ENCODE results near the gene RNF186. TPM values are rescaled to one million over a fixed set of nuclear protein-coding genes. Genes with fewer than 3 reads are reported as not detected.

RNF186 gene
- polyA plus RNA-seq, 2 donors = 0.06 TPM; not detected in 1

GRCh38 chr1:19785660-19786059 lies 29.4 kb downstream of the RNF186 start:
- Histone ChIP-seq H3K9me3 (ENCODE audit: control insufficient read depth in 2 of 2, insufficient read depth in 1 of 2, low read depth in 1 of 2, low read length in 1 of 2) (no peaks in the 10 kb centered on the region), H3K4me3 (ENCODE audit: low read depth in 1 of 2, low read length in 2 of 2) (no peak overlapping the region), H3K4me1 (ENCODE audit: control insufficient read depth in 2 of 2, insufficient read depth in 2 of 2, low read length in 1 of 2) (peaks cover 2 to 4% of the 10 kb centered on the region in 2 donors), H3K27ac (ENCODE audit: low read depth in 2 of 2, low read length in 1 of 2) (peak overlapping the region in 1 of 2 donors; percentile 9), H3K36me3 (ENCODE audit: control insufficient read depth in 2 of 2, insufficient read depth in 2 of 2, low read length in 1 of 2) (peaks cover 5 to 7% of the 10 kb centered on the region in 2 donors), H3K27me3 (ENCODE audit: control insufficient read depth in 1 of 2, insufficient read depth in 2 of 2, low read length in 2 of 2) (no peaks in the 10 kb centered on the region)
- WGBS, 2 donors = 72% methylated on average over 4 of the region's 4 CpGs

GRCh38 chr1:19780267-19780877 lies 34.7 kb downstream of the RNF186 start:
- Histone ChIP-seq H3K9me3 (ENCODE audit: control insufficient read depth in 2 of 2, insufficient read depth in 1 of 2, low read depth in 1 of 2, low read length in 1 of 2) (no peaks in the 10 kb centered on the region), H3K4me1 (ENCODE audit: control insufficient read depth in 2 of 2, insufficient read depth in 2 of 2, low read length in 1 of 2) (no peaks in the 10 kb centered on the region), H3K27me3 (ENCODE audit: control insufficient read depth in 1 of 2, insufficient read depth in 2 of 2, low read length in 2 of 2) (no peaks in the 10 kb centered on the region), H3K36me3 (ENCODE audit: control insufficient read depth in 2 of 2, insufficient read depth in 2 of 2, low read length in 1 of 2) (peaks cover 5 to 26% of the 10 kb centered on the region in 2 donors), H3K4me3 (ENCODE audit: low read depth in 1 of 2, low read length in 2 of 2) (no peak overlapping the region), H3K27ac (ENCODE audit: low read depth in 2 of 2, low read length in 1 of 2) (no peak overlapping the region)
- 88 to 93% methylated on average over 11 of the region's 11 CpGs for WGBS, 2 donors

DNA sequence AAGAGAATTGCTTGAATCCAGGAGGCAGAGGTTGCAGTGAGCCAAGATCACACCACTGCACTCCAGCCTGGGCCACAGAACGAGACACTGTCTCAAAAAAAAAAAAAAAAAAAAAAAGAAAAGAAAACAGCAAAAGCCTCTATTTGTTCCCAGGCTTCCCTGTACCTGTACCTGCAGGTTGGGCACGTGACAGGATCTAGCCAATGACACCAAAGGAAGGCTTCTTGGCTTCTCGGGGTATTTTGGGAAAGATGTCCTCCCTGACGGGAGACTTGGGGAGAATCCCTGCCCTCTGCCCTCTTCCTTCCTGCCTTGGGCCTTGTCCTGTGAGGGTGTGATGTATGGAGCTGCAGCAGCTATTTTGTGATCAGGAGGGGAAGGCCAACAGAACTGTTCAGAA lies 38.1 kb downstream of the RNF186 start:
- 95 to 100% methylated on average over 4 of the region's 4 CpGs for WGBS, 2 donors
- H3K4me3 ChIP-seq (ENCODE audit: low read depth in 1 of 2, low read length in 2 of 2) = no peak overlapping the region
- H3K36me3 ChIP-seq (ENCODE audit: control insufficient read depth in 2 of 2, insufficient read depth in 2 of 2, low read length in 1 of 2) = peaks cover 0 to 37% of the 10 kb centered on the region in 2 donors
- H3K27me3 ChIP-seq (ENCODE audit: control insufficient read depth in 1 of 2, insufficient read depth in 2 of 2, low read length in 2 of 2) = no peaks in the 10 kb centered on the region
- no peaks in the 10 kb centered on the region for H3K4me1 ChIP-seq (ENCODE audit: control insufficient read depth in 2 of 2, insufficient read depth in 2 of 2, low read length in 1 of 2)
- no peak overlapping the region for H3K27ac ChIP-seq (ENCODE audit: low read depth in 2 of 2, low read length in 1 of 2)
- no peaks in the 10 kb centered on the region for H3K9me3 ChIP-seq (ENCODE audit: control insufficient read depth in 2 of 2, insufficient read depth in 1 of 2, low read depth in 1 of 2, low read length in 1 of 2)

- Histone ChIP-seq H3K27me3 (ENCODE audit: control insufficient read depth in 1 of 2, insufficient read depth in 2 of 2, low read length in 2 of 2) (no peaks in the 10 kb centered on the region), H3K9me3 (ENCODE audit: control insufficient read depth in 2 of 2, insufficient read depth in 1 of 2, low read depth in 1 of 2, low read length in 1 of 2) (no peaks in the 10 kb centered on the region), H3K4me3 (ENCODE audit: low read depth in 1 of 2, low read length in 2 of 2) (no peak overlapping the region), H3K36me3 (ENCODE audit: control insufficient read depth in 2 of 2, insufficient read depth in 2 of 2, low read length in 1 of 2) (peaks cover 0 to 39% of the 10 kb centered on the region in 2 donors), H3K27ac (ENCODE audit: low read depth in 2 of 2, low read length in 1 of 2) (no peak overlapping the region), H3K4me1 (ENCODE audit: control insufficient read depth in 2 of 2, insufficient read depth in 2 of 2, low read length in 1 of 2) (no peaks in the 10 kb centered on the region)
- 92 to 95% methylated on average over 5 of the region's 5 CpGs for WGBS, 2 donors
Observed at GRCh38 chr1:19776287-19776686, 38.8 kb downstream of the RNF186 start.

GRCh38 chr1:19775831-19776230 lies 39.3 kb downstream of the RNF186 start:
- H3K36me3 ChIP-seq (ENCODE audit: control insufficient read depth in 2 of 2, insufficient read depth in 2 of 2, low read length in 1 of 2) = peaks cover 0 to 40% of the 10 kb centered on the region in 2 donors

GRCh38 chr1:19775317-19775716 lies 39.8 kb downstream of the RNF186 start:
- WGBS, 2 donors = 90 to 92% methylated on average over 6 of the region's 6 CpGs
- no peaks in the 10 kb centered on the region for H3K4me1 ChIP-seq (ENCODE audit: control insufficient read depth in 2 of 2, insufficient read depth in 2 of 2, low read length in 1 of 2)

More at GRCh38 chr1:19775831-19776230, 39.3 kb downstream of the RNF186 start:
- WGBS, 2 donors = 95% methylated on average over 9 of the region's 9 CpGs
- no peak overlapping the region for H3K27ac ChIP-seq (ENCODE audit: low read depth in 2 of 2, low read length in 1 of 2)
- no peaks in the 10 kb centered on the region for H3K27me3 ChIP-seq (ENCODE audit: control insufficient read depth in 1 of 2, insufficient read depth in 2 of 2, low read length in 2 of 2)
- no peaks in the 10 kb centered on the region for H3K9me3 ChIP-seq (ENCODE audit: control insufficient read depth in 2 of 2, insufficient read depth in 1 of 2, low read depth in 1 of 2, low read length in 1 of 2)
- no peak overlapping the region for H3K4me3 ChIP-seq (ENCODE audit: low read depth in 1 of 2, low read length in 2 of 2)
- no peaks in the 10 kb centered on the region for H3K4me1 ChIP-seq (ENCODE audit: control insufficient read depth in 2 of 2, insufficient read depth in 2 of 2, low read length in 1 of 2)

GRCh38 chr1:19774180-19774785 lies 40.8 kb downstream of the RNF186 start:
- no peaks in the 10 kb centered on the region for H3K27me3 ChIP-seq (ENCODE audit: control insufficient read depth in 1 of 2, insufficient read depth in 2 of 2, low read length in 2 of 2)
- WGBS, 2 donors = 70 to 80% methylated on average over 6 of the region's 6 CpGs
- peaks cover 0 to 37% of the 10 kb centered on the region in 2 donors for H3K36me3 ChIP-seq (ENCODE audit: control insufficient read depth in 2 of 2, insufficient read depth in 2 of 2, low read length in 1 of 2)
- H3K4me3 ChIP-seq (ENCODE audit: low read depth in 1 of 2, low read length in 2 of 2) = no peak overlapping the region
- no peaks in the 10 kb centered on the region for H3K9me3 ChIP-seq (ENCODE audit: control insufficient read depth in 2 of 2, insufficient read depth in 1 of 2, low read depth in 1 of 2, low read length in 1 of 2)
- no peaks in the 10 kb centered on the region for H3K4me1 ChIP-seq (ENCODE audit: control insufficient read depth in 2 of 2, insufficient read depth in 2 of 2, low read length in 1 of 2)
- H3K27ac ChIP-seq (ENCODE audit: low read depth in 2 of 2, low read length in 1 of 2) = no peak overlapping the region

More at GRCh38 chr1:19775317-19775716, 39.8 kb downstream of the RNF186 start:
- Histone ChIP-seq H3K27me3 (ENCODE audit: control insufficient read depth in 1 of 2, insufficient read depth in 2 of 2, low read length in 2 of 2) (no peaks in the 10 kb centered on the region), H3K36me3 (ENCODE audit: control insufficient read depth in 2 of 2, insufficient read depth in 2 of 2, low read length in 1 of 2) (peaks cover 0 to 40% of the 10 kb centered on the region in 2 donors), H3K4me3 (ENCODE audit: low read depth in 1 of 2, low read length in 2 of 2) (no peak overlapping the region), H3K27ac (ENCODE audit: low read depth in 2 of 2, low read length in 1 of 2) (no peak overlapping the region), H3K9me3 (ENCODE audit: control insufficient read depth in 2 of 2, insufficient read depth in 1 of 2, low read depth in 1 of 2, low read length in 1 of 2) (no peaks in the 10 kb centered on the region)

DNA sequence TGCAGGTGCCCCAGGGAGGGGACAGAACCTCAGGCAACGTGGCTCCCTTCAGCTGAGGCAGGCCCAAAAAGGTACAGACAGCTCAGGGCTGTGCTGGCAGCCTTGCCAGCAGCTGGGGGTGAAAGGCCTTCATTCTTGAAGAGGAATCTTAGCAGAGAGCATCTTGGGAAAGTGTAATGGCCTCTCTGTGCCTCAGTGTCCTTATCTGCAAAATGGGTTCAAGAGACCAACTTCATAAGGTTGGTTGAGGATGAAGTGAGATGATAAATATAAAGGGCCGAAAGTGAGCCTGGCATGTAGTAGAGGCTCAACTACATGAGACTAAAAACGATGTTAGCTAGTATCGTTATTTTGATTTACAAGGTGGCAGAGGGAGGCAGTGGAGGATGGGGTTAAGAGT lies 41.6 kb downstream of the RNF186 start:
- H3K36me3 ChIP-seq (ENCODE audit: control insufficient read depth in 2 of 2, insufficient read depth in 2 of 2, low read length in 1 of 2) = peaks cover 0 to 35% of the 10 kb centered on the region in 2 donors

GRCh38 chr1:19772053-19772452 lies 43.0 kb downstream of the RNF186 start:
- H3K4me1 ChIP-seq (ENCODE audit: control insufficient read depth in 2 of 2, insufficient read depth in 2 of 2, low read length in 1 of 2) = no peaks in the 10 kb centered on the region
- H3K36me3 ChIP-seq (ENCODE audit: control insufficient read depth in 2 of 2, insufficient read depth in 2 of 2, low read length in 1 of 2) = peaks cover 0 to 37% of the 10 kb centered on the region in 2 donors
- H3K9me3 ChIP-seq (ENCODE audit: control insufficient read depth in 2 of 2, insufficient read depth in 1 of 2, low read depth in 1 of 2, low read length in 1 of 2) = no peaks in the 10 kb centered on the region
- no peaks in the 10 kb centered on the region for H3K27me3 ChIP-seq (ENCODE audit: control insufficient read depth in 1 of 2, insufficient read depth in 2 of 2, low read length in 2 of 2)
- H3K27ac ChIP-seq (ENCODE audit: low read depth in 2 of 2, low read length in 1 of 2) = no peak overlapping the region
- WGBS, 2 donors = 79 to 85% methylated on average over 9 of the region's 9 CpGs
- no peak overlapping the region for H3K4me3 ChIP-seq (ENCODE audit: low read depth in 1 of 2, low read length in 2 of 2)

More for the DNA sequence above, 41.6 kb downstream of the RNF186 start:
- Histone ChIP-seq H3K9me3 (ENCODE audit: control insufficient read depth in 2 of 2, insufficient read depth in 1 of 2, low read depth in 1 of 2, low read length in 1 of 2) (no peaks in the 10 kb centered on the region), H3K27me3 (ENCODE audit: control insufficient read depth in 1 of 2, insufficient read depth in 2 of 2, low read length in 2 of 2) (no peaks in the 10 kb centered on the region), H3K27ac (ENCODE audit: low read depth in 2 of 2, low read length in 1 of 2) (no peak overlapping the region), H3K4me3 (ENCODE audit: low read depth in 1 of 2, low read length in 2 of 2) (no peak overlapping the region), H3K4me1 (ENCODE audit: control insufficient read depth in 2 of 2, insufficient read depth in 2 of 2, low read length in 1 of 2) (no peaks in the 10 kb centered on the region)
- WGBS, 2 donors = 80 to 85% methylated on average over 4 of the region's 4 CpGs

DNA sequence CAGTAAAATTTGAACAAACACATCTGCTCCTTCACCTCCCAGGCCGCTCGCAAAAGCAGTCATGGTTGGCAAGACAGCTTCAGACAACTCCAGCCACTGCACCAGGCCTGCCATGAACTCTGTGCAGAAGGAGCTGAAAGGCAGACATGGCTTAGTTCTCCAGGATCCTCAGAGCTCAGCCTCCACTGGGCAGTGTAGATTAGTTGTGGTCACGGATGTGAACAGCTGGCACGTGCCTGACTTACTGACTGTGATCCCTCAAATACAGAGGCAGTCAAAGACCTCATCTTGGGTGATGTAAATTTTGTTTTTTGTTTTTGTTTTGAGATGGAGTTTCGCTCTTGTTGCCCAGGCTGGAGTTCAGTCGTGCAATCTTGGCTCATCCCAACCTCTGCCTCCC lies 43.7 kb downstream of the RNF186 start:
- Histone ChIP-seq H3K27ac (ENCODE audit: low read depth in 2 of 2, low read length in 1 of 2) (no peak overlapping the region), H3K9me3 (ENCODE audit: control insufficient read depth in 2 of 2, insufficient read depth in 1 of 2, low read depth in 1 of 2, low read length in 1 of 2) (no peaks in the 10 kb centered on the region), H3K27me3 (ENCODE audit: control insufficient read depth in 1 of 2, insufficient read depth in 2 of 2, low read length in 2 of 2) (no peaks in the 10 kb centered on the region), H3K4me3 (ENCODE audit: low read depth in 1 of 2, low read length in 2 of 2) (no peak overlapping the region), H3K4me1 (ENCODE audit: control insufficient read depth in 2 of 2, insufficient read depth in 2 of 2, low read length in 1 of 2) (no peaks in the 10 kb centered on the region), H3K36me3 (ENCODE audit: control insufficient read depth in 2 of 2, insufficient read depth in 2 of 2, low read length in 1 of 2) (peaks cover 4 to 34% of the 10 kb centered on the region in 2 donors)
- 92 to 94% methylated on average over 6 of the region's 6 CpGs for WGBS, 2 donors

Measured in esophagus (tissue), 2 donors.